Trophoblast cell (in vitro differentiated cells and primary cell): ENCODE measurements around the gene PARP8.

Source experiments
- DNase-seq, 2 donors: peaks; one replicate each; pipeline ENCODE4 v3.0.0-alpha.2; 2016
- H2AFZ ChIP-seq: 2 replicates; pipeline ENCODE4 v1.6.1; 2013; ENCODE audit warnings: low read length, moderate library complexity, mild to moderate bottlenecking; ENCODE audit not compliant: insufficient read depth, poor library complexity
- H2AK5ac ChIP-seq: 2 replicates; pipeline ENCODE4 v1.6.1; 2013; ENCODE audit warnings: mild to moderate bottlenecking, low read length
- H2BK120ac ChIP-seq: 2 replicates; pipeline ENCODE4 v1.6.1; 2013; ENCODE audit warnings: low read length, mild to moderate bottlenecking, moderate library complexity; ENCODE audit not compliant: insufficient read depth, poor library complexity
- H2BK12ac ChIP-seq: 2 replicates; pipeline ENCODE4 v1.6.1; 2013; ENCODE audit warnings: mild to moderate bottlenecking, low read length, moderate library complexity
- H2BK5ac ChIP-seq: 2 replicates; pipeline ENCODE4 v1.6.1; 2013; ENCODE audit warnings: low read length, low read depth, moderate library complexity, mild to moderate bottlenecking; ENCODE audit not compliant: poor library complexity
- H3K14ac ChIP-seq: 2 replicates; pipeline ENCODE4 v1.6.1; 2013; ENCODE audit warnings: mild to moderate bottlenecking, low read length
- H3K18ac ChIP-seq: 2 replicates; pipeline ENCODE4 v1.6.1; 2013; ENCODE audit warnings: mild to moderate bottlenecking, low read length
- H3K23ac ChIP-seq: 2 replicates; pipeline ENCODE4 v1.6.1; 2013; ENCODE audit warnings: low read length
- H3K27ac ChIP-seq: 2 replicates; pipeline ENCODE4 v1.5.1; 2013; ENCODE audit warnings: low read depth, mild to moderate bottlenecking, inconsistent platforms, low read length, moderate library complexity
- H3K27me3 ChIP-seq: 2 replicates; pipeline ENCODE4 v1.6.1; 2013; ENCODE audit warnings: inconsistent platforms, mild to moderate bottlenecking, low read length, moderate library complexity; ENCODE audit not compliant: insufficient read depth
- H3K36me3 ChIP-seq, 2 experiments: 1 replicate in 1 of 2; 2 replicates in 1 of 2; pipeline ENCODE4 v1.6.1; 2013; ENCODE audit warnings: low read length in 2 of 2, mild to moderate bottlenecking in 2 of 2, moderate library complexity in 1 of 2; ENCODE audit not compliant: insufficient read depth in 2 of 2, control insufficient read depth in 1 of 2
- H3K4ac ChIP-seq: 2 replicates; pipeline ENCODE4 v1.6.1; 2013; ENCODE audit warnings: low read depth, mild to moderate bottlenecking, low read length, moderate library complexity
- H3K4me1 ChIP-seq, 2 experiments: 1 replicate in 1 of 2; 2 replicates in 1 of 2; pipeline ENCODE4 v1.6.1; 2013; ENCODE audit warnings: low read length in 2 of 2, mild to moderate bottlenecking in 2 of 2, moderate library complexity in 1 of 2; ENCODE audit not compliant: insufficient read depth in 2 of 2, control insufficient read depth in 1 of 2
- H3K4me2 ChIP-seq: 2 replicates; pipeline ENCODE4 v1.6.1; 2013; ENCODE audit warnings: inconsistent platforms, mild to moderate bottlenecking, low read length, moderate library complexity
- H3K4me3 ChIP-seq: 2 replicates; pipeline ENCODE4 v1.5.1; 2013; ENCODE audit warnings: mild to moderate bottlenecking, low read depth, low read length, inconsistent platforms
- H3K79me1 ChIP-seq: one replicate; pipeline ENCODE4 v1.6.1; 2013; ENCODE audit warnings: low read length
- H3K79me2 ChIP-seq: 2 replicates; pipeline ENCODE4 v1.6.1; 2013; ENCODE audit warnings: low read length, mild to moderate bottlenecking; ENCODE audit not compliant: control insufficient read depth, insufficient read depth, poor library complexity
- H3K9ac ChIP-seq: 2 replicates; pipeline ENCODE4 v1.6.1; 2013; ENCODE audit warnings: mild to moderate bottlenecking, low read length
- H3K9me3 ChIP-seq: 2 replicates; pipeline ENCODE4 v1.6.1; 2013; ENCODE audit warnings: low read depth, mild to moderate bottlenecking, control low read depth, inconsistent platforms, low read length; ENCODE audit not compliant: insufficient read depth
- H4K12ac ChIP-seq: 2 replicates; pipeline ENCODE4 v1.6.1; 2013; ENCODE audit warnings: low read depth, mild to moderate bottlenecking, low read length, moderate library complexity
- H4K8ac ChIP-seq: 2 replicates; pipeline ENCODE4 v1.6.1; 2013; ENCODE audit warnings: low read depth, mild to moderate bottlenecking, low read length, moderate library complexity
- H4K91ac ChIP-seq: one replicate; pipeline ENCODE4 v1.6.1; 2013; ENCODE audit warnings: low read depth, mild to moderate bottlenecking, low read length, moderate library complexity
- WGBS: extraction: QIAGEN DNeasy Blood & Tissue Kit; methylation state at CpG from one replicate; pipeline ENCODE4 v1.1.7; 2013; ENCODE audit warnings: missing lambda C conversion rate; ENCODE audit not compliant: insufficient read length, insufficient coverage; ENCODE audit errors: extremely low coverage; 5-methylcytosine and 5-hydroxymethylcytosine counted together

PARP8 gene

DNA sequence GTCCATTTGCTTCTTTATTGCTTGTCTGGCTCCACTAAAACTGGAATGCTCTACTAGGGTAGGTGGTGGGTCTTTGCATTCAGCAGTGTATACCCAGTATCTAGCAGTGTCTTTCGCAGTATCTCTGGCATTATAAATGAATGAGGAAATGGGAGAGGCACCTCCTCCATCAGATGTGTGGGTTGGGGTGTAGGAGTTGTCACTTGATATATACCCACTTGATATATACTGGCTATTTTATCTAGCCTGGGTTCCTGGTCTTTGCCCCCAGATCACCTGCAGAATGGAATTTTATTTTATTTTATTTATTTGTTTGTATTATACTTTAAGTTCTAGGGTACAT, 208.5 kb downstream of the PARP8 start:
- H3K4me3 ChIP-seq, result no peak overlapping the region
- H3K79me1 ChIP-seq, result no peaks in the 10 kb centered on the region

DNA sequence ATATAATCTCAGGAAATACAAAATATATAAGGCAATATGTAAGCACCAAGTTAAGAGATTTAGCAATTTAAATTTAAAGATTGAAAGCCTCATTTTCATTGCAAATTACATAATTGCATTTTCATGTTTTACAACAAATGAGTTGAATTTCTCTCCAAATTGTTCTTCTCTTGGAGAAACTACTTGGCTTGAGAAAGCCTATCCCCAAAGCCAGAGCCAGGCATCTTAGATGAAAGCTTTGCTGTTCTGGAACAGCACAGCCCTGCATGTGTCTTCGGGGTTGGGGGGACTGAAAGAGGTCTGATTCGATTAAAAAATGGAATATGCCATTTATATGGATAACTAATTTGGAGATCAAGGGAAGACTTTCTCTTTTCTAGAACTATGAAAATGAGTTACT, 212.0 kb downstream of the PARP8 start:
- H4K12ac ChIP-seq, result no peak overlapping the region
- no CpG with 5 or more reads among the region's 2 CpGs for WGBS

More for the DNA sequence above, 208.5 kb downstream of the PARP8 start:
- H4K91ac ChIP-seq, result no peak overlapping the region
- no peaks in the 10 kb centered on the region for H3K27me3 ChIP-seq
- H2AFZ ChIP-seq, result no peak overlapping the region
- H3K18ac ChIP-seq, result no peak overlapping the region
- no peak overlapping the region for H3K4me2 ChIP-seq
- no peak overlapping the region for H4K12ac ChIP-seq
- H3K14ac ChIP-seq, result no peak overlapping the region
- H4K8ac ChIP-seq, result no peak overlapping the region
- no CpG with 5 or more reads among the region's 1 CpG for WGBS
- H3K9me3 ChIP-seq, result no peaks in the 10 kb centered on the region
- H2AK5ac ChIP-seq, result no peak overlapping the region
- no peaks in the 10 kb centered on the region for H3K79me2 ChIP-seq
- H3K4ac ChIP-seq, result no peak overlapping the region
- H2BK120ac ChIP-seq, result no peak overlapping the region
- H3K36me3 ChIP-seq, result no peaks in the 10 kb centered on the region
- H3K4me1 ChIP-seq, result peaks cover 6% of the 10 kb centered on the region in 2 experiments
- no peak for DNase-seq
- H3K23ac ChIP-seq, result no peak overlapping the region
- no peak overlapping the region for H3K9ac ChIP-seq
- H3K27ac ChIP-seq, result no peak overlapping the region
- no peak overlapping the region for H2BK5ac ChIP-seq
- H2BK12ac ChIP-seq, result no peak overlapping the region

GRCh38 chr5:50881407-50881806, 215.0 kb downstream of the PARP8 start:
- H3K36me3 ChIP-seq, result no peaks in the 10 kb centered on the region
- no peak overlapping the region for H3K18ac ChIP-seq
- H4K91ac ChIP-seq, result no peak overlapping the region
- H3K9ac ChIP-seq, result no peak overlapping the region
- no peak overlapping the region for H3K4me2 ChIP-seq
- H3K4me3 ChIP-seq, result no peak overlapping the region
- H3K23ac ChIP-seq, result no peak overlapping the region
- no peak overlapping the region for H3K4ac ChIP-seq
- WGBS, result no CpG with 5 or more reads among the region's 3 CpGs
- H3K14ac ChIP-seq, result no peak overlapping the region
- no peak overlapping the region for H2BK5ac ChIP-seq
- no peak overlapping the region for H4K12ac ChIP-seq
- H3K4me1 ChIP-seq, result peaks cover 4 to 10% of the 10 kb centered on the region in 2 experiments
- no peaks in the 10 kb centered on the region for H3K27me3 ChIP-seq
- no peak overlapping the region for H4K8ac ChIP-seq
- no peak overlapping the region for H2AK5ac ChIP-seq
- H3K27ac ChIP-seq, result no peak overlapping the region
- DNase-seq, result no peak
- no peaks in the 10 kb centered on the region for H3K79me1 ChIP-seq
- H3K79me2 ChIP-seq, result no peaks in the 10 kb centered on the region
- H2AFZ ChIP-seq, result no peak overlapping the region
- H2BK12ac ChIP-seq, result no peak overlapping the region
- H2BK120ac ChIP-seq, result no peak overlapping the region
- H3K9me3 ChIP-seq, result no peaks in the 10 kb centered on the region

More for the DNA sequence above, 212.0 kb downstream of the PARP8 start:
- Histone ChIP-seq H3K9me3 (no peaks in the 10 kb centered on the region), H3K23ac (no peak overlapping the region), H3K79me1 (no peaks in the 10 kb centered on the region), H4K8ac (no peak overlapping the region), H3K79me2 (no peaks in the 10 kb centered on the region), H3K36me3 (no peaks in the 10 kb centered on the region), H3K27ac (no peak overlapping the region), H3K14ac (no peak overlapping the region), H3K27me3 (no peaks in the 10 kb centered on the region), H3K9ac (no peak overlapping the region), H2BK120ac (no peak overlapping the region), H2AK5ac (no peak overlapping the region), H4K91ac (no peak overlapping the region), H3K4ac (no peak overlapping the region), H2AFZ (no peak overlapping the region), H2BK5ac (no peak overlapping the region), H3K4me3 (no peak overlapping the region), H2BK12ac (no peak overlapping the region), H3K18ac (no peak overlapping the region), H3K4me1 (peaks cover 6 to 10% of the 10 kb centered on the region in 2 experiments), H3K4me2 (no peak overlapping the region)
- DNase-seq, result no peak

DNA sequence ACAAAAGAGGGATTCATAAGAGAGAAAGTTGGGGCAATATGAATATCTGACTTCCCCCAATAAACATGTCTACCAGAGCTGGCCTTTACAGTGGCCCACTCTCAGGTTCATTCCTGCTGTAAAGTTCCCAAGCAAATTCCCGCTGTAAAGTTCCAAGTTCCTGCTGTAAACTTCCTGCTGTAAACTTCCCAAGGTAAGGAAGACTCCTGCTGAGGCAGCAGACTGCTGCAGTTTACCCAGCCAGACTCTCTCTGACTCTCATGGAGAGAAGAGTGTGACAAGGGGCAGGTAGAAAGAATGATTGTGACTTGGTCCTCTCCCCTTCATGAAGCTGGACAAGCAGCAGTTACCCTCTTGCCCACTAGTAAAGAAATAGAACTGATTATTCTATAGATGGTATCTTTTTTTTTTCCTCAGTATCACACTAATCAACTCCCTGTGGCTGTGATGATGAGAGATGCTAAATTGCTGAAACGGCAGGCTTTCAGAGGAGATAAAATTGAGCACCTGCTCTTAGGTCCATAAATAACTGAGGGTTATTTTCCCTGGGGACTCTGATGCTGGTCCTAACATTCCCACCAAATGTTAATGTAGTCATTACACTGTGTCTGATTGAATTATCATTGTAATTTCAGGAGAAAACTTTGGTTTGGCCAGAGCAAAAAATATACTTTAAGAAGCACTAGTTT, 220.4 kb downstream of the PARP8 start:
- H4K91ac ChIP-seq, result no peak overlapping the region
- no peak overlapping the region for H3K18ac ChIP-seq
- H2BK12ac ChIP-seq, result no peak overlapping the region
- H3K27ac ChIP-seq, result no peak overlapping the region
- no peak overlapping the region for H4K12ac ChIP-seq
- no peaks in the 10 kb centered on the region for H3K79me2 ChIP-seq
- H3K9ac ChIP-seq, result no peak overlapping the region
- no peak overlapping the region for H2BK120ac ChIP-seq
- H3K36me3 ChIP-seq, result no peaks in the 10 kb centered on the region
- no peak overlapping the region for H3K4ac ChIP-seq
- H3K9me3 ChIP-seq, result no peaks in the 10 kb centered on the region
- no peaks in the 10 kb centered on the region for H3K79me1 ChIP-seq
- DNase-seq, result no peak
- H3K27me3 ChIP-seq, result no peaks in the 10 kb centered on the region
- H2AK5ac ChIP-seq, result no peak overlapping the region
- no peak overlapping the region for H3K14ac ChIP-seq
- H4K8ac ChIP-seq, result no peak overlapping the region
- no peak overlapping the region for H3K4me2 ChIP-seq
- no peak overlapping the region for H3K23ac ChIP-seq
- H3K4me1 ChIP-seq, result no peaks in the 10 kb centered on the region
- no CpG with 5 or more reads among the region's 2 CpGs for WGBS
- no peak overlapping the region for H3K4me3 ChIP-seq
- no peak overlapping the region for H2BK5ac ChIP-seq
- no peak overlapping the region for H2AFZ ChIP-seq
